Measurements from ENCODE around the gene THBS1. TPM values are rescaled to one million over a fixed set of nuclear protein-coding genes. Genes with fewer than 3 reads are reported as not detected.

Gene THBS1
- 100 to 1,000 TPM in 1 of 4 donors, 10 to 100 TPM in 3; 82.0 to 396 (median 89.6) TPM for total RNA-seq

DNA sequence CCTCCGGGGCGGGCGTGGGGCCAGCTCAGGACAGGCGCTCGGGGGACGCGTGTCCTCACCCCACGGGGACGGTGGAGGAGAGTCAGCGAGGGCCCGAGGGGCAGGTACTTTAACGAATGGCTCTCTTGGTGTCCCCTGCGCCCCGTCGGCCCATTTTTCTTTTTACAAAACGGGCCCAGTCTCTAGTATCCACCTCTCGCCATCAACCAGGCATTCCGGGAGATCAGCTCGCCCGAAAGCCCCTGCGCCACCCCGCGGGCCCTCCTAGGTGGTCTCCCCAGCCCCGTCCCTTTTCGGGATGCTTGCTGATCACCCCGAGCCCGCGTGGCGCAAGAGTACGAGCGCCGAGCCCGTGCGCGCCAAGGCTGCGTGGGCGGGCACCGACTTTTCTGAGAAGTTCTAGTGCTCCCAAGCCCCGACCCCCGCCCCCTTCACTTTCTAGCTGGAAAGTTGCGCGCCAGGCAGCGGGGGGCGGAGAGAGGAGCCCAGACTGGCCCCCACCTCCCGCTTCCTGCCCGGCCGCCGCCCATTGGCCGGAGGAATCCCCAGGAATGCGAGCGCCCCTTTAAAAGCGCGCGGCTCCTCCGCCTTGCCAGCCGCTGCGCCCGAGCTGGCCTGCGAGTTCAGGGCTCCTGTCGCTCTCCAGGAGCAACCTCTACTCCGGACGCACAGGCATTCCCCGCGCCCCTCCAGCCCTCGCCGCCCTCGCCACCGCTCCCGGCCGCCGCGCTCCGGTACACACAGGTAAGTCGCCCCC, at the start of gene THBS1:
Gene THBS1, plus strand, starts transcription at position 595 of the 757 bp plus-strand sequence. CDS start 779 bp downstream, outside the sequence.
- H3K27me3 ChIP-seq, result no peaks in the 10 kb centered on the region
- H3K4me1 ChIP-seq, result peaks cover 51% of the 10 kb centered on the region
- peak; percentile 94 to 96 for DNase-seq (ENCODE audit: low spot score in 2 of 2)
- 0% methylated on average over 20 of the region's 74 CpGs for WGBS
- H3K4me3 ChIP-seq, result peak within 1 kb of the TSS; percentile 61
- no peak for TF ChIP-seq EP300 (IDR thresholded peaks at IDR 0.05)
- TF ChIP-seq POLR2A (IDR thresholded peaks at IDR 0.05), result peak; percentile 88 to 96
- peak; percentile 30 to 81 (median 47) for TF ChIP-seq POLR2AphosphoS5 (IDR thresholded peaks at IDR 0.05)
- peak in 1 of 2 donors; percentile 7 for TF ChIP-seq CTCF (IDR thresholded peaks at IDR 0.05)
- H3K9me3 ChIP-seq, result no peaks in the 10 kb centered on the region
- peaks cover 28% of the 10 kb centered on the region for H3K36me3 ChIP-seq
- peak within 1 kb of the TSS; percentile 94 for H3K27ac ChIP-seq

DNA sequence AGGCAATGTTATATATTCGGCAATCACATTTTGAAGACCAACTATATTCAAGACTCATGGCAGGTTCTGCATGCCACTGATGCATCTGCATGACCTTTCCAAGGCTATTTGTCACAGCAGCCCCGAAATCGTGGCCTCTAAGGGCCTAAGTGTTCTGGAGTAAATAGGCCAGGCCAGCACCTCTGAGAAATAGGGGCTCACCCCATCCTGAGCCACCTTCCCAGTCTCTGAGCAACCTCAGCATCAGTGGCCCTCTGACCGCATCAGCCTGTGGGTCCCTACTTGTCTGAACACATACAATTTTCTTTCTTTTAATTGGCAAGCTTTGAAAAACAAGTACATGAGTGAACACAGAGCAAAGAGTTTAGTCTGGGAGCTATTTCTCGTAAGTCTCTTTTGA, 45.9 kb upstream of the THBS1 start:
- TF ChIP-seq CTCF (IDR thresholded peaks at IDR 0.05) (no peak), POLR2AphosphoS5 (IDR thresholded peaks at IDR 0.05) (no peak), POLR2A (IDR thresholded peaks at IDR 0.05) (no peak), EP300 (IDR thresholded peaks at IDR 0.05) (no peak)
- no peaks in the 10 kb centered on the region for H3K36me3 ChIP-seq
- no peak overlapping the region for H3K27ac ChIP-seq
- DNase-seq (ENCODE audit: low spot score in 2 of 2), result no peak
- H3K4me3 ChIP-seq, result no peak overlapping the region
- H3K9me3 ChIP-seq, result no peaks in the 10 kb centered on the region
- whole genome bisulfite sequencing, result 65% methylated on average over 5 of the region's 5 CpGs
- no peaks in the 10 kb centered on the region for H3K27me3 ChIP-seq
- H3K4me1 ChIP-seq, result peaks cover 29% of the 10 kb centered on the region

- H3K27me3 ChIP-seq, result no peaks in the 10 kb centered on the region
- H3K4me1 ChIP-seq, result peaks cover 29% of the 10 kb centered on the region
- no peak overlapping the region for H3K4me3 ChIP-seq
- H3K9me3 ChIP-seq, result no peaks in the 10 kb centered on the region
- H3K27ac ChIP-seq, result no peak overlapping the region
- no peak for TF ChIP-seq CTCF (IDR thresholded peaks at IDR 0.05)
- TF ChIP-seq POLR2AphosphoS5 (IDR thresholded peaks at IDR 0.05), result no peak
- TF ChIP-seq POLR2A (IDR thresholded peaks at IDR 0.05), result no peak
- no peak for DNase-seq (ENCODE audit: low spot score in 2 of 2)
- no peaks in the 10 kb centered on the region for H3K36me3 ChIP-seq
- 78% methylated on average over 10 of the region's 10 CpGs for WGBS
These were observed 45.4 kb upstream of the THBS1 start for GRCh38 chr15:39535466-39535865.

GRCh38 chr15:39538936-39539335, 41.9 kb upstream of the THBS1 start:
- no peaks in the 10 kb centered on the region for H3K27me3 ChIP-seq
- H3K27ac ChIP-seq, result no peak overlapping the region
- H3K4me3 ChIP-seq, result no peak overlapping the region
- TF ChIP-seq POLR2A (IDR thresholded peaks at IDR 0.05) (no peak), POLR2AphosphoS5 (IDR thresholded peaks at IDR 0.05) (no peak), EP300 (IDR thresholded peaks at IDR 0.05) (no peak), CTCF (IDR thresholded peaks at IDR 0.05) (no peak)
- no peaks in the 10 kb centered on the region for H3K9me3 ChIP-seq
- H3K4me1 ChIP-seq, result peaks cover 20% of the 10 kb centered on the region
- no peaks in the 10 kb centered on the region for H3K36me3 ChIP-seq
- DNase-seq (ENCODE audit: low spot score in 2 of 2), result no peak
- 78% methylated on average over 3 of the region's 3 CpGs for WGBS

DNA sequence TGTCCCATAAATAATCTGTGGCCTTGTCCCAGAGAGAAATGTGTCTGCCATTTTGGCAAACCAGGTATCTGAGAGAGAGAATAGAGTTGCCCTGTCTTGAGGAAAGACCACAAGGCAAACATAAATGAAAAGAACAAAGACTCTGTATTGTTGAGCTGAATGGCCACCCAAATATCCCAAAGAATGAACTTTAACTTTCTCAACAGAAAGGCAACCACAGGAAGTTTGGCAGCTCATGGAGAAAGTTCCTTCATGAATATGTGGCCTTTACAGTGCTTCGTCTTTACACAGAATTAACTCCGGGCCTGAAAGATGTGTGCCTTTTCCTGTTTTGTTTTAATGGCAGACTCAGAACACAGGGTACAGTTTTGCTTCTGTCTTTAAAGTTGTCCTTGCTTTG, 41.4 kb upstream of the THBS1 start:
- no peaks in the 10 kb centered on the region for H3K9me3 ChIP-seq
- no peak for TF ChIP-seq EP300 (IDR thresholded peaks at IDR 0.05)
- no peak for TF ChIP-seq POLR2AphosphoS5 (IDR thresholded peaks at IDR 0.05)
- no peak for TF ChIP-seq CTCF (IDR thresholded peaks at IDR 0.05)
- no peak for TF ChIP-seq POLR2A (IDR thresholded peaks at IDR 0.05)
- H3K4me3 ChIP-seq, result no peak overlapping the region
- H3K4me1 ChIP-seq, result peaks cover 16% of the 10 kb centered on the region
- H3K27me3 ChIP-seq, result no peaks in the 10 kb centered on the region
- whole genome bisulfite sequencing, result 76% methylated on average over 2 of the region's 2 CpGs
- no peak overlapping the region for H3K27ac ChIP-seq
- DNase-seq (ENCODE audit: low spot score in 2 of 2), result no peak
- H3K36me3 ChIP-seq, result no peaks in the 10 kb centered on the region

Data from suprapubic skin (tissue), 4 donors.